Measurements from ENCODE around the gene DMXL1.
A peak's percentile ranks its signal among the peaks of the same experiment; 100 is the strongest.

The DMXL1 gene

GRCh38 chr5:119070828-119071560 lies at the start of gene DMXL1:
Gene DMXL1, plus strand, starts transcription at chr5:119071087. Its CDS starts 483 bp downstream, at chr5:119071570.
- DNase-seq, result peak; percentile 97

GRCh38 chr5:119021149-119021732 lies 49.6 kb upstream of the DMXL1 start:
- DNase-seq, result no peak

GRCh38 chr5:119022017-119022745 lies 48.7 kb upstream of the DMXL1 start:
- DNase-seq, result no peak

- no peak for DNase-seq
These were observed 48.1 kb upstream of the DMXL1 start for GRCh38 chr5:119022773-119023172.

GRCh38 chr5:119028575-119028974 lies 42.3 kb upstream of the DMXL1 start:
- DNase-seq, result no peak

- no peak for DNase-seq
These were observed 39.6 kb upstream of the DMXL1 start for GRCh38 chr5:119031011-119031886.

- DNase-seq, result no peak
These were observed 39.0 kb upstream of the DMXL1 start for GRCh38 chr5:119031905-119032304.

GRCh38 chr5:119032656-119033055 lies 38.2 kb upstream of the DMXL1 start:
- DNase-seq, result no peak

- DNase-seq, result no peak
These were observed 37.8 kb upstream of the DMXL1 start for GRCh38 chr5:119033135-119033534.

GRCh38 chr5:119036101-119036762 lies 34.7 kb upstream of the DMXL1 start:
- no peak for DNase-seq

GRCh38 chr5:119037496-119038215 lies 33.2 kb upstream of the DMXL1 start:
- no peak for DNase-seq

GRCh38 chr5:119048246-119048645 lies 22.6 kb upstream of the DMXL1 start:
- DNase-seq, result no peak

GRCh38 chr5:119049824-119050449 lies 20.9 kb upstream of the DMXL1 start:
- no peak for DNase-seq

GRCh38 chr5:119054101-119054500 lies 16.8 kb upstream of the DMXL1 start:
- no peak for DNase-seq

GRCh38 chr5:119055294-119055693 lies 15.6 kb upstream of the DMXL1 start:
- DNase-seq, result no peak

GRCh38 chr5:119058979-119059529 lies 11.8 kb upstream of the DMXL1 start:
- no peak for DNase-seq

GRCh38 chr5:119059740-119060255 lies 11.1 kb upstream of the DMXL1 start:
- DNase-seq, result no peak

GRCh38 chr5:119063579-119064379 lies 7.1 kb upstream of the DMXL1 start:
- no peak for DNase-seq

- DNase-seq, result no peak
These were observed 3.4 kb upstream of the DMXL1 start for GRCh38 chr5:119067450-119067849.

- no peak for DNase-seq
These were observed 384 bp upstream of the DMXL1 start for GRCh38 chr5:119070578-119070827.

Measured in activated CD4-positive, alpha-beta T cell treated with anti-CD3 and anti-CD28 coated beads for 1 hour (primary cell).